Measurements from ENCODE around the gene PCDH9. TPM values are rescaled to one million over a fixed set of nuclear protein-coding genes. Genes with fewer than 3 reads are reported as not detected.

PCDH9 gene
- total and polyA plus RNA-seq, 2 of the 13 experiments (the other 11 are each of a cell fraction or from before 2014, with no cell fraction given) = 0.09 TPM; not detected in 1

DNA sequence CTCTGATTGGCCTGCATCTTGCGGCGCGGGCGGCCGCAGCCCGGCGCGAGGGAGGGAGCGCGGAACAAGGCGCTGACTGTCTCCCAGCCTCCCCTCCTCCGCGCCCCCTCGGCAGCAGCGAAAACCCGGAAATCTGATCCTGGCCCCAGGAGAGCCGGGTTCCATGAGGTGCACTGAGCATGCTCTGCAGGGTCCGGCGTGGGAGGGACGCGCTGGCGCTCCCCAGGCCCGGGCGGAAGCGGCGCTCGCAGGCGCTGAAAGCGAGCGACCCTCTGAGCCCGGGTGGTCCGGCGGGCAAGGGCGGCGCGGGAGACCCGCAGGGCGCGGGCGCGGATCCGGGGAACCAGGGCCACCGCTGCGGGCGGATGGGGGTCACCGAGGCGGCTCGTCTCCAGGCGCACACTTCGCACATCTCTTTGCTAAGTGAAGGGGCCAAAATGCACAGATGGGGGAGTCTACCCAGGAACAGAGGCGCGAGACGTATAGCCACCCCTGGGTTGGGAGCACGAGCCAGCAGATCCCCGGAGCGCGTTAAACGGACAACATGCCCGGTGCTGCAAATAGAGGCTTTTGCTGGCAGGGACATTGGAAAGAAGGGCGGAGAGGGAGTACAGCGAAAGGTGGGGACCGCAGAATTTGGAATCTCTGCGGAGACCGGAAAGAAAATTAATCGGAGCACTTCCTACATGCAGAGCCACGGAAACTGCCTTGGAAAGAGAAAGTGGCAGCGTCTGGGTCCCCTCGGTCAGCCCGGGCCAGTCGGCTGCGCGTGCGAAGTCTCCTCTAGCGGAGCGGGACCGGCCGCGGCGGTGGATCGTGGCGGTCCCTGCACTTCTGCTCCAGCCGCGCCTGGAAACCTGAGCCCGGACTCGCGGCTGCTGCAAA lies 510 bp upstream of the PCDH9 start (continued):
- no peak for TF ChIP-seq ZNF660 (CRISPR knock-in tag; IDR thresholded peaks at IDR 0.05; ENCODE audit: borderline replicate concordance, low read depth)
- no peak for TF ChIP-seq ZMYM2 (CRISPR knock-in tag; IDR thresholded peaks at IDR 0.05)
- TF ChIP-seq KDM2A (CRISPR knock-in tag; IDR thresholded peaks at IDR 0.05; ENCODE audit: borderline replicate concordance, low read depth) = peak; percentile 90
- TF ChIP-seq, protein P1, sequence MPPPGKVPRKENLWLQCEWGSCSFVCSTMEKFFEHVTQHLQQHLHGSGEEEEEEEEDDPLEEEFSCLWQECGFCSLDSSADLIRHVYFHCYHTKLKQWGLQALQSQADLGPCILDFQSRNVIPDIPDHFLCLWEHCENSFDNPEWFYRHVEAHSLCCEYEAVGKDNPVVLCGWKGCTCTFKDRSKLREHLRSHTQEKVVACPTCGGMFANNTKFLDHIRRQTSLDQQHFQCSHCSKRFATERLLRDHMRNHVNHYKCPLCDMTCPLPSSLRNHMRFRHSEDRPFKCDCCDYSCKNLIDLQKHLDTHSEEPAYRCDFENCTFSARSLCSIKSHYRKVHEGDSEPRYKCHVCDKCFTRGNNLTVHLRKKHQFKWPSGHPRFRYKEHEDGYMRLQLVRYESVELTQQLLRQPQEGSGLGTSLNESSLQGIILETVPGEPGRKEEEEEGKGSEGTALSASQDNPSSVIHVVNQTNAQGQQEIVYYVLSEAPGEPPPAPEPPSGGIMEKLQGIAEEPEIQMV (CRISPR knock-in tag; IDR thresholded peaks at IDR 0.05; ENCODE audit: low read depth) = no peak
- TF ChIP-seq ZNF549 (CRISPR knock-in tag; IDR thresholded peaks at IDR 0.05) = no peak
- TF ChIP-seq FLYWCH1 (CRISPR knock-in tag; IDR thresholded peaks at IDR 0.05) = no peak
- TF ChIP-seq MZF1 (CRISPR knock-in tag; IDR thresholded peaks at IDR 0.05; ENCODE audit: borderline replicate concordance) = no peak
- peak; percentile 64; the same call in 1 of the 2 replicates for TF ChIP-seq SALL1 (CRISPR knock-in tag; IDR thresholded peaks at IDR 0.05)
- TF ChIP-seq NONO (IDR thresholded peaks at IDR 0.05) = no peak
- peak; percentile 90 for TF ChIP-seq NONO (CRISPR knock-in tag; conservative IDR thresholded peaks at IDR 0.05)
- TF ChIP-seq, protein P2, sequence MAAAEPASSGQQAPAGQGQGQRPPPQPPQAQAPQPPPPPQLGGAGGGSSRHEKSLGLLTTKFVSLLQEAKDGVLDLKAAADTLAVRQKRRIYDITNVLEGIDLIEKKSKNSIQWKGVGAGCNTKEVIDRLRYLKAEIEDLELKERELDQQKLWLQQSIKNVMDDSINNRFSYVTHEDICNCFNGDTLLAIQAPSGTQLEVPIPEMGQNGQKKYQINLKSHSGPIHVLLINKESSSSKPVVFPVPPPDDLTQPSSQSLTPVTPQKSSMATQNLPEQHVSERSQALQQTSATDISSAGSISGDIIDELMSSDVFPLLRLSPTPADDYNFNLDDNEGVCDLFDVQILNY (CRISPR knock-in tag; conservative IDR thresholded peaks at IDR 0.05) = peak; percentile 66; the same call in 1 of the 2 replicates
- TF ChIP-seq, protein P3, sequence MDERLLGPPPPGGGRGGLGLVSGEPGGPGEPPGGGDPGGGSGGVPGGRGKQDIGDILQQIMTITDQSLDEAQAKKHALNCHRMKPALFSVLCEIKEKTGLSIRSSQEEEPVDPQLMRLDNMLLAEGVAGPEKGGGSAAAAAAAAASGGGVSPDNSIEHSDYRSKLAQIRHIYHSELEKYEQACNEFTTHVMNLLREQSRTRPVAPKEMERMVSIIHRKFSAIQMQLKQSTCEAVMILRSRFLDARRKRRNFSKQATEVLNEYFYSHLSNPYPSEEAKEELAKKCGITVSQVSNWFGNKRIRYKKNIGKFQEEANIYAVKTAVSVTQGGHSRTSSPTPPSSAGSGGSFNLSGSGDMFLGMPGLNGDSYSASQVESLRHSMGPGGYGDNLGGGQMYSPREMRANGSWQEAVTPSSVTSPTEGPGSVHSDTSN (CRISPR knock-in tag; IDR thresholded peaks at IDR 0.05) = no peak
- TF ChIP-seq, protein P4, sequence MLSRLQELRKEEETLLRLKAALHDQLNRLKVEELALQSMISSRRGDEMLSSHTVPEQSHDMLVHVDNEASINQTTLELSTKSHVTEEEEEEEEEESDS (CRISPR knock-in tag; IDR thresholded peaks at IDR 0.05; ENCODE audit: borderline replicate concordance) = no peak; the same call in 1 of the 2 replicates
- TF ChIP-seq TCF12 (IDR thresholded peaks at IDR 0.05) = no peak
- TF ChIP-seq TCF12 (CRISPR knock-in tag; IDR thresholded peaks at IDR 0.05) = no peak
- TF ChIP-seq WIZ (CRISPR knock-in tag; IDR thresholded peaks at IDR 0.05) = no peak; the same call in 1 of the 2 replicates
- TF ChIP-seq, protein P5, sequence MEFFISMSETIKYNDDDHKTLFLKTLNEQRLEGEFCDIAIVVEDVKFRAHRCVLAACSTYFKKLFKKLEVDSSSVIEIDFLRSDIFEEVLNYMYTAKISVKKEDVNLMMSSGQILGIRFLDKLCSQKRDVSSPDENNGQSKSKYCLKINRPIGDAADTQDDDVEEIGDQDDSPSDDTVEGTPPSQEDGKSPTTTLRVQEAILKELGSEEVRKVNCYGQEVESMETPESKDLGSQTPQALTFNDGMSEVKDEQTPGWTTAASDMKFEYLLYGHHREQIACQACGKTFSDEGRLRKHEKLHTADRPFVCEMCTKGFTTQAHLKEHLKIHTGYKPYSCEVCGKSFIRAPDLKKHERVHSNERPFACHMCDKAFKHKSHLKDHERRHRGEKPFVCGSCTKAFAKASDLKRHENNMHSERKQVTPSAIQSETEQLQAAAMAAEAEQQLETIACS (CRISPR knock-in tag; IDR thresholded peaks at IDR 0.05) = no peak
- 0 out of 2 replicates have a peak, but pooled peaks have one; percentile 25 for TF ChIP-seq DNMT1 (CRISPR knock-in tag; IDR thresholded peaks at IDR 0.05)
- TF ChIP-seq ZNF83 (CRISPR knock-in tag; IDR thresholded peaks at IDR 0.05; ENCODE audit: borderline replicate concordance) = no peak
- TF ChIP-seq PCBP2 (optimal IDR thresholded peaks at IDR 0.05; ENCODE audit: low read depth, low read length, poor library complexity, severe bottlenecking) = no peak
- no peak for TF ChIP-seq NCOR1 (IDR thresholded peaks at IDR 0.05; ENCODE audit: borderline replicate concordance, low read length)
- TF ChIP-seq TEAD3 (CRISPR knock-in tag; optimal IDR thresholded peaks at IDR 0.05; ENCODE audit: borderline replicate concordance) = peak; percentile 33
- TF ChIP-seq, protein P6, sequence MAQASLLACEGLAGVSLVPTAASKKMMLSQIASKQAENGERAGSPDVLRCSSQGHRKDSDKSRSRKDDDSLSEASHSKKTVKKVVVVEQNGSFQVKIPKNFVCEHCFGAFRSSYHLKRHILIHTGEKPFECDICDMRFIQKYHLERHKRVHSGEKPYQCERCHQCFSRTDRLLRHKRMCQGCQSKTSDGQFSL (CRISPR knock-in tag; IDR thresholded peaks at IDR 0.05) = peak; percentile 34; the same call in 1 of the 2 replicates
